ENCODE data around the gene EHMT1.
"Not testable (repeated sequence)": the region's sequence is repeated elsewhere in the genome, so short reads cannot be mapped to it uniquely, and the experiment has no call there.

The EHMT1 gene

GRCh38 chr9:137795156-137795666, 176.4 kb downstream of the EHMT1 start:
- no peak for DNase-seq

- DNase-seq: no peak
These were observed 178.7 kb downstream of the EHMT1 start for GRCh38 chr9:137797206-137798120.

- DNase-seq: no peak
These were observed 179.3 kb downstream of the EHMT1 start for GRCh38 chr9:137798142-137798541.

GRCh38 chr9:137798901-137799629, 180.3 kb downstream of the EHMT1 start:
- DNase-seq: no peak

- DNase-seq: no peak
These were observed 180.8 kb downstream of the EHMT1 start for GRCh38 chr9:137799630-137799983.

- no peak for DNase-seq
These were observed 181.6 kb downstream of the EHMT1 start for GRCh38 chr9:137800196-137801022.

- DNase-seq: no peak
These were observed 182.2 kb downstream of the EHMT1 start for GRCh38 chr9:137801023-137801319.

- no peak for DNase-seq
These were observed 183.2 kb downstream of the EHMT1 start for GRCh38 chr9:137802021-137802420.

- DNase-seq: no peak
These were observed 183.9 kb downstream of the EHMT1 start for GRCh38 chr9:137802521-137803243.

- DNase-seq: no peak
These were observed 186.3 kb downstream of the EHMT1 start for GRCh38 chr9:137804908-137805630.

- no peak for DNase-seq
These were observed 189.2 kb downstream of the EHMT1 start for GRCh38 chr9:137807721-137808703.

GRCh38 chr9:137809040-137809576, 190.3 kb downstream of the EHMT1 start:
- DNase-seq: no peak

- not testable (repeated sequence) for DNase-seq
These were observed 191.1 kb downstream of the EHMT1 start for GRCh38 chr9:137809726-137810450.

- no peak for DNase-seq
These were observed 192.6 kb downstream of the EHMT1 start for GRCh38 chr9:137811283-137811870.

GRCh38 chr9:137812356-137813023, 193.7 kb downstream of the EHMT1 start:
- no peak for DNase-seq

GRCh38 chr9:137813167-137813566, 194.4 kb downstream of the EHMT1 start:
- DNase-seq: no peak

- DNase-seq: no peak
These were observed 195.0 kb downstream of the EHMT1 start for GRCh38 chr9:137813651-137814415.

- DNase-seq: no peak
These were observed 195.6 kb downstream of the EHMT1 start for GRCh38 chr9:137814436-137814835.
